Stimulated activated effector memory CD8-positive, alpha-beta T cell treated with anti-CD3 and anti-CD28 coated beads, Interleukin-12 subunit alpha, Interleukin-12 subunit beta, amount 100 ng/mL, for 72 hours (primary cell): ENCODE results near the gene CCDC187.

Experiments
- ATAC-seq: fragments of 150-1000 bp; cut with Tn5 transposase; 2 replicates; pipeline ENCODE4 v1.10.0; 2021
- DNase-seq, 2 donors: peaks; one replicate each; pipeline ENCODE4 v3.0.0; 2021 to 2022; ENCODE audit warnings: low spot score in 2 of 2
- H3K27ac Mint-ChIP-seq: one replicate; pipeline ENCODE4 v1.8.0; 2022; ENCODE audit warnings: mild to moderate bottlenecking, mixed read lengths
- H3K36me3 Mint-ChIP-seq: one replicate; pipeline ENCODE4 v1.8.0; 2022; ENCODE audit warnings: mild to moderate bottlenecking, mixed read lengths
- H3K4me1 Mint-ChIP-seq: one replicate; pipeline ENCODE4 v1.8.0; 2022; ENCODE audit warnings: mixed read lengths
- H3K4me3 Mint-ChIP-seq: one replicate; pipeline ENCODE4 v1.8.0; 2022; ENCODE audit warnings: mild to moderate bottlenecking, mixed read lengths
- H3K9me3 Mint-ChIP-seq: one replicate; pipeline ENCODE4 v1.8.0; 2022; ENCODE audit warnings: mixed read lengths

CCDC187 gene

DNA sequence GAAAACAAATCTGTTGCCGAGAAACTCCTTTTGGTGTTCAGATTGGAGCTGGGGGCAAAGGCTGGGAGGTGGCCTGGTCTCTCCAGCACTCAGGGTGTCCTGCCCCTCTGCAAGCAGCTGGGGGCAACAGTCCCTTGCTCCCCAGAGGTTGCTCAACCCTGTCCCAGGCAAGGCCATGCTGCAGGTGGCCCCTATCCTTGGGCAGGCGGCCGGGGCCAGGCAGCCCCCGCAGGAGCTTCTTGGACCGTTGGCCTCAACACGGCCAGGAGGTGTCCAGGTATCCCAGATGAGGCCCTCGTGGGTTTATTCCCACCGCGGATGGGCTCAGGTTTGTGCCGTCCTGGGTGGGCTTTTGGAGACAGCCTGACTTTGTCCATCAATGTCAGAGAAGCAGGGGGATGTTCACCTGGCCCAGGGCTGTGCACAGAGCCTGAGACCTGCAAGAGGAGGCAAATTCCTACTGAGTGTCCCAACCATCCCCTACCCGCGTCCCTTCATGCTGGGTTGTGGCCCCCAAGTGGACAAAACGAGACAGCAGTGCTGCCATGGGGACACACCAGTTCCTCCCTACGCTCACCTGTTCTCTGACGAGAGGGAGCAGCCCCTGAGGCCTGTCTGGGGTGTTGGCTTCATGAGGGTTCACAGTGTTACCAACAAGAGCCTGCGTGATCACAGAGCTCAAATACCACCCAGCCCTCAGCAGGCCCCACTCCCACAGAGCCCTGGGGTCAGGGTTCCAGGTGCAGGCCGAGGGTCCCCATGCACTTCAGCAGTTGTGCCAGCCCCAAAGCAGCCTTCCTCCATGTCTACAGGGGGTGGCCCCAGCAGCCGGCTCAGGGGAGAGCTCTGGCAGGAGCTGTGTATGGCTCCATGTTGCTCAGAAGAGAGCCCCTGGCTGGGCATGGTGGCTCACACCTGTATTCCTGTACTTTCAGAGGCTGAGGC, 9.5 kb upstream of the CCDC187 start:
- ATAC-seq (no peak), DNase-seq (no peak)
- Mint-ChIP-seq H3K4me1 (peaks cover 27% of the 10 kb centered on the region), H3K27ac (no peak overlapping the region), H3K4me3 (no peak overlapping the region), H3K9me3 (peaks cover 12% of the 10 kb centered on the region), H3K36me3 (peaks cover 14% of the 10 kb centered on the region)

DNA sequence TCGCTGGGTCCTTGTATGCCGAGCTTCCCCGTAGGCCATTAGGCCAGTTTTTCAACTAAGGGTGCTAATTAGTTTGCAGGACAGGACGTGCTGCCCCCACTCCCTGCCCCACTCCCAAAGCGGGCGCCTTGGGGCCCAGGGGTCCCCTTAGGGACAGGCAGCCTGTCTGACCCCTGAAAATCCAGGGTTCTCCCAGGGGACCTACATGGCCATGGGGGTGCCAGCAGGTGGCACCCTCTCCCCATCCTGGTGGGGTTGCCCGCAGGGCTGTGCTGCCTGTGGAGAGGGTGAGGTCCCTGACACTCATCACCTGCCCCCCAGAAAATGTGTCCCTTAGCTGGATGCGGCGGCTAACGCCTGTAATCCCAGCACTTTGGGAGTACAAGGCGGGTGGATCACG, 8.5 kb upstream of the CCDC187 start:
- Mint-ChIP-seq H3K27ac (no peak overlapping the region), H3K9me3 (peaks cover 12% of the 10 kb centered on the region), H3K4me1 (peaks cover 24% of the 10 kb centered on the region), H3K36me3 (peaks cover 14% of the 10 kb centered on the region), H3K4me3 (no peak overlapping the region)
- no peak for DNase-seq
- ATAC-seq, result peak; percentile 61

DNA sequence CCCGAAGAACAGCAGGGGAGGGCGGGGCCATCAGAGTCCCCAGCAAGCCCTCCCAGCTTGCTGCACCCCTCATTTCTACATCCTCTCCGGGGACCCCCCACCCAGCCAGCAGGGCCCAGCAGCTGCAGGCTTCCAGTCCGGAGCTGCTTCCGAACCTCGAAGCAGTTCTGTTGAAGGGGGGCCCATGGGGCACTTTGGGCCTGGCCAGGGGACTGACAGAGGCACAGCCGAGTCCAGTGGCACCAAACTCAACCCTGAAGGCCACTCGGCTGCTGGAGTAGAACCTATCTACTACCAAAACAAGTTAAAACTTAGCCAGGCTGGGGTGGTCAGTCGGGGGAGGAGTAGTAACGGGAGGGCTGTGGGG, 8.1 kb upstream of the CCDC187 start:
- ATAC-seq, result no peak
- H3K27ac Mint-ChIP-seq, result no peak overlapping the region
- peaks cover 12% of the 10 kb centered on the region for H3K9me3 Mint-ChIP-seq
- H3K36me3 Mint-ChIP-seq, result peaks cover 14% of the 10 kb centered on the region
- H3K4me3 Mint-ChIP-seq, result no peak overlapping the region
- no peak for DNase-seq
- H3K4me1 Mint-ChIP-seq, result peaks cover 20% of the 10 kb centered on the region

DNA sequence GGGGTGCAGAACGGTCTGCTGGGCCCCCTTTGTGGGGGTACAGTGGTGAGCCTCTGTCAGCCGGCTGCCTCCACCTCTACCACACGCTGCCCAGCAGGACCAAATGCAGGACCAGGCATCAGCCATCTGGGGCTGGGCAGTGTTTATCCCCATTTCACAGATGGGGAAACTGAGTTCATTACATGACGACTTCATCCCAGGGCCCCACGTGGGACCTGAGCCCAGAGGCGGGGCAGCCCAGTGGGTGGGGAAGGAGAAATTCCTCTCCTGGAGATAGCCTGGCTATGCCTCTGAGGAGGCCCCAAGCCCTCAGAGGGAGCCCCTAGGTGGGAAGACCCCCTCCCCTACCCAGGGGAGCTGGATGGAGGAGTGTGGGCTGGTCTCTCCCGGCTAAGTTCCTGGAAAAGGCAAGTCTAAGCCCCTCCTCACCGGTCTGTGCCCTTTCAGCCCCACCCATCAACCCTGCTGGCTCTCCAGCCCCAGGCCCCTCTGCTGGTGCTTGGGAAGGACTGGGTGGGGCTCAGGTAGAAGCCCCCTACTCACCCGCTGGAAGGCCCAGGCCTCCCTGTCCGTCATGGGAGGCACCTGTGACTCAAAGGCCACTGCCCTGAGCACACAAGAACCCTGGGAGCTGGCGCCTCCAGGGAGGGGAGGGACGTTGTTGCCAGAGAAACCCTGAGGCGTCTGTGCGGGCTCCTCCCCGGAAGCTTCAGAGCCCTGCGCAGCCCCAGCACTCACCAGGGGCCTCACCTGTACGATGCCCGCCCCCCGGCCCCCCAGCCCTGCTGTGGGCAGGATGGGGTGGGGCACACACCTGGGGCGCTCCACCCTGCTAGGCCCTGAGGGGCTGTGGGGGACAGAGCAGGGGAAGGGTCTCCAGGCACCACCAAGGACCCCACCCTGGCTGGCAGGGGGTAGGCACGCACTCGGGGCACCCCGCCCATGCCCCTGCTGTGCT, 7.4 kb upstream of the CCDC187 start:
- peaks cover 9% of the 10 kb centered on the region for H3K36me3 Mint-ChIP-seq
- ATAC-seq, result no peak
- H3K9me3 Mint-ChIP-seq, result peaks cover 12% of the 10 kb centered on the region
- H3K4me1 Mint-ChIP-seq, result peaks cover 13% of the 10 kb centered on the region
- no peak for DNase-seq
- no peak overlapping the region for H3K4me3 Mint-ChIP-seq
- H3K27ac Mint-ChIP-seq, result no peak overlapping the region

DNA sequence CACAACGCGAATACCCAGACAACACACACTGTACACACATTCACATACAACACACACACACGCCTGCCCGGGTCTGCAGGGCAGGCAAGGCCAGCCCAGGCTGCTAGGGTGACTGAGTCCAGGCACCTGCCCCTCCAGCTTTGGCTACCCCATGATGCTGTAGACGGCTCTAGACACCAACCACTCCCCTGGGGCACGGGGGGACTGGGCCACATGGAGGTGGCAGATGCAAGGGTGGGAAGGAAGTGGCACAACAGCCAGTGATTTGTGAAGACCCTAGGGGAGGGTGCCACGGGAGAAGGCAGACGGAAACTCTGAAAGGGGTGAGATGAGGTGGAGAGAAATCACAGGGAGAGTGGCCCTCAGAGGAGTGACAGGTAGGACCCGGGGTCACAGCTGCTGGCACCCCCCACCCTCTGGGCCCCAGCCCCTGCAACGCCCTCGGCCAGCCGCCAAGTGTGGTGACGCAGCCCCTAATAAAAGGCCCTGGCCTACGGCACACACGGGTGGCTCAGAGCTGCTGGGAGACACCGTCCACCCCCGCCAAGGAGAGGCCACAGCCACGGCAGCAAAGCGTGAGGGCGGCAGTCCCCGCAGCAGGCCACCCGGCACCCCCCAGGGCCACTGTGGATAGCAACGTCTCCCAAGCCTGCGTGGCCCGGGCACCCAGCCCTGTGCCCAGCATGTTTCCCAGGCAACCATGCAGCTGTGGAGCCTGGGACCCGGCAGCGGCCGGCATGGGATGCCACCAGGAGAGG, 6.6 kb upstream of the CCDC187 start:
- DNase-seq, result no peak
- ATAC-seq, result no peak
- H3K27ac Mint-ChIP-seq, result no peak overlapping the region
- H3K4me1 Mint-ChIP-seq, result peaks cover 5% of the 10 kb centered on the region
- H3K9me3 Mint-ChIP-seq, result peaks cover 7% of the 10 kb centered on the region
- no peak overlapping the region for H3K4me3 Mint-ChIP-seq
- H3K36me3 Mint-ChIP-seq, result peaks cover under 1% of the 10 kb centered on the region

DNA sequence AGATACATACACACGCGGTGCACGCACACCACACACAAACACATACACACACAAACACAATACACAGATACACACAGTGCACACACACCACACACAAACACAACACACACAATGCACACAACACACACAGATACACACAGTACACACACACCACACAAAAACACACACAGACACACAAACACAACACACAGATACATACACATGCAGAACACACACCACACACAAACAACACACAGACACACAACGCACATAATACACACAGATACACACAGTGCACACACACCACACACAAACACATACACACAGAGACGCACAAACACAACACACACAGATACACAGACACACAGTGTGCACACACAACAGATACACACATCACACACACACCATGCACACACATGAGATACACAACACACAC, 5.9 kb upstream of the CCDC187 start:
- ATAC-seq, result no peak

DNA sequence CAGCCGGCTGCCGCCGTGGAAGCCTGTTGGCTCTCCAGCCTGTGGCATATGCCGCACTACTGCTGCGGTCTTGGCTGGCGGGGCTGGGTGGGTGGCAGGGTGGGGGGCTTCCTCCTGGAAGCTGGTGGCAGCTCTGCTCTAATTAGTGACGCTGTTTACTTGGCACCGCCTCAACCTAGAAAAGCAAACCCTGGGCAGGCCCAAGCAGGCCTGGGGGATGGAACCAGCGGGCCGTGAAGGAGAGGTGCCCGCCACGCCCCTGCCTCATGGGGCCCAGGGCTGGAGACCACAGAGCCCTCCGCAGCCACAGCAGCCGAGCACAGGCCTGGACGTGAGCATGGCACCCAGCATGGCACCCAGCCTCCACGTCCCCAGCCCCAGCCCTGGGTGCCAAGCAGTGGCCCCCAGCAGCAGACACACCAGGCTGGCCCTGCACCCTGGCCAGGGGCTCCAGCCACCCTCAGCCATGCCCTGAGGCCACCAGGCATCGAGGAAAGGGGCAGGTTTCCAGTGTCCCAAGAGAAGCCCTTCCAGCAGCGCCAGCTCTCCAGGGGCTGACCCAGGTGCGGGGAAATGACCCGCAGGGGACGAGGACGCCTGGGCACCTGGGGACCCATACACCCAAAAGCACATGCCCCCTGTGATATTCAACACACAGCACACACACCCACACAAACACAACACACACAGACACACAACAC, 5.4 kb upstream of the CCDC187 start:
- Mint-ChIP-seq H3K27ac (no peak overlapping the region), H3K4me1 (no peaks in the 10 kb centered on the region), H3K36me3 (no peaks in the 10 kb centered on the region), H3K4me3 (no peak overlapping the region), H3K9me3 (no peaks in the 10 kb centered on the region)
- DNase-seq, result no peak
- ATAC-seq, result peak; percentile 9

More for the DNA sequence above, 5.9 kb upstream of the CCDC187 start:
- no peak for DNase-seq
- Mint-ChIP-seq H3K9me3 (peaks cover 3% of the 10 kb centered on the region), H3K4me3 (no peak overlapping the region), H3K36me3 (no peaks in the 10 kb centered on the region), H3K27ac (no peak overlapping the region), H3K4me1 (no peaks in the 10 kb centered on the region)

DNA sequence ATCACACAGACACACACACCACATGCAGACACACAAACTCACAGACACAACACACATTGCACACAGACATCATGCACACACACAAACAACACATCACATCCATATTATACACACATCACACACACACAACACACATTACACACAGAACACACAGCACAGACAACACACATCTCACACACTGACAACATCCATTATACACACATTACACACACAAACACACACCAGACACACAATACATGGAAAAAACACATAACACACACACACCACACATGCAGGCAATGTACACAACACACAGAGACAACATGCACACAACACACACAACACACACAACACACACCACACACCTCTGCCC, 4.8 kb upstream of the CCDC187 start:
- no peaks in the 10 kb centered on the region for H3K4me1 Mint-ChIP-seq
- no peak for DNase-seq
- ATAC-seq, result no peak
- H3K36me3 Mint-ChIP-seq, result no peaks in the 10 kb centered on the region
- no peak overlapping the region for H3K4me3 Mint-ChIP-seq
- no peak overlapping the region for H3K27ac Mint-ChIP-seq
- H3K9me3 Mint-ChIP-seq, result no peaks in the 10 kb centered on the region

DNA sequence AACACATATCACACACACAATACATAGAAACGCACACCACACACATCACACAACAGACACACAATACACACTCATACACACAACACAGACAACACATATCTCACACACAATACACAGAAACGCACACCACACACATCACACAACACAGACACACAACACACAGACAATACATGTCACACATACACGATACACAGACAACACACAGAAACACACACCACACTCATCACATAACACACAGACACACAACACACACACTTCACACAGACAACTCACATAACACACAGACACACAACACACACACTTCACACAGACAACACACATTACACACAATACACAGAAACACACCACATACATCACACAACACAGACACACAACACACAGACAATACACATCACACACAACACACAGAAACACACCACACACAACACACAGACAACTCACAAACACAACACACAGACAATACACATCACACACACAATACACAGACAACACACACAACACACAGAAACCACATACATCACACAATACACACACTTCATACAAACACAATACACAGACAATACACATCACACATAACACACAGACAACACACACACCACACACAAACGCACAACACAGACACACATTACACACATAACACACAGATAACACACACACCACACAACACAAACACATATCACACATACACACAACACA, 4.3 kb upstream of the CCDC187 start:
- Mint-ChIP-seq H3K27ac (no peak overlapping the region), H3K36me3 (no peaks in the 10 kb centered on the region), H3K4me1 (no peaks in the 10 kb centered on the region), H3K9me3 (no peaks in the 10 kb centered on the region), H3K4me3 (no peak overlapping the region)
- no peak for ATAC-seq
- DNase-seq, result no peak

DNA sequence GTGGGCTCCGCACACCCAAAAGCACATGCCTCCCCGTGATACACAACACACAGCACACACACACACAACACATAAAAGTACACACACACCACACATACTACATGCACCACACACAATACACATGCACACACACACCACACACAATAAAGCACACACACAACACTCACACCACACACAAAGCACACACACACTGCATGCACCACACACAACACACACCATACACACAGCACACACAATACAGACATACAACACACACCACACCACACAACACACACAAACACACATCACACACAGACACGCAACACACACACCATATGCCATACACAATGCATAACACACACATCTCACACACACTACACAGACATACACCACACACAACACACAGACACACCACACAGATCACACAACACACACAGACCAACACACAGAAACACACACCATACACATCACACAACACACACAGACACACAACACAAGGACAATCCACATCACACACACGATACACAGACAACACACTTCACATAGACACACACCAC, 3.4 kb upstream of the CCDC187 start:
- Mint-ChIP-seq H3K9me3 (no peaks in the 10 kb centered on the region), H3K27ac (no peak overlapping the region), H3K36me3 (no peaks in the 10 kb centered on the region), H3K4me3 (no peak overlapping the region), H3K4me1 (no peaks in the 10 kb centered on the region)
- no peak for ATAC-seq
- DNase-seq, result no peak

DNA sequence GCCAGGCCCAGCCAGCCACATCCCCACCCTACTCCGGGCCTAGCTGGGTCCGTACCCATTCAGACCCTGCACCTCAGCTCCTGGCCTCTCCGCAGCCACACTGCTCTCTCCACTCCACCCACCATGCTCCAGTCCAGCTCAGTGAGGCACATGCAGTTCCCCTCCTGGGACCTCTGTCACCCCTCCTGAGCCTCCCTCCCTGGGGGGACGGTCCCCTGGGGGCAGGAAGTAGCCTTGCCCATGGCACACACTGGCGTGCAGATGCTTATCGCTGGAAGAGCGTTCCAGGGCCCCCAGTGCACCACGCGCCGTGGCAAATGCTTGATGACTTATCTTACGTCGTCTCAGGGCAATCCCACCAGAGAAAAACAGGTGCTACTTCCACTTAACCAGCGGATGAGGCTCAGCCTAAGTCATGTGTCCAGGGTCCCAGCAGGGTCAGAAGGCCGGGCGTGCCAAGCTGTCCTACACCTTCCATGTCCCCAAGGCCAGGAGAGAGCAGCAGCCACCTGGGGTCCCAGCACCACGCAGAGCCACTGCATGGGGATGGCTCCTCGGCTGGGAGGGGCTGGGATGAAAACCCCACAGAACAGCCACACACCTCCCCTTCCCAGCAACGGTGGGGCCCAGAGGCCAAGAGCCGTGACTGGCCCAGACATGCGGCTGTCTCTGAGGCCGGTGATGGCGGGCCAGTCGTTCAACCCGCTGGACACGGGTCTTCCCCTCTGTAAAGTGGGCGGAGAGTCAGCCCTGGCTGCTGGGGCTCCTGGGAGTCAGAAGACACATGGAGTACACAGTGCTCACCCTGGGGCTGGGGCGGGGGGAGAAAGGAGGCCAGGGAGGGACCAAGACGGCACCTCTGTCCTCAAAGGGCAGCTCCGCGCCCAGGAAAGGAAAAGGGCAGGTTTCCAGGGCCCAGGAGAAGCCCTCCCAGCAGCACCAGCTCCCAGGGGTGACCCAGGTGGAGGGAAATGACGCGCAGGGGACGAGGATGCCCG, 2.6 kb upstream of the CCDC187 start:
- H3K4me3 Mint-ChIP-seq, result no peak overlapping the region
- H3K27ac Mint-ChIP-seq, result no peak overlapping the region
- no peak for DNase-seq
- H3K9me3 Mint-ChIP-seq, result no peaks in the 10 kb centered on the region
- ATAC-seq, result peak; percentile 41
- no peaks in the 10 kb centered on the region for H3K36me3 Mint-ChIP-seq
- no peaks in the 10 kb centered on the region for H3K4me1 Mint-ChIP-seq

DNA sequence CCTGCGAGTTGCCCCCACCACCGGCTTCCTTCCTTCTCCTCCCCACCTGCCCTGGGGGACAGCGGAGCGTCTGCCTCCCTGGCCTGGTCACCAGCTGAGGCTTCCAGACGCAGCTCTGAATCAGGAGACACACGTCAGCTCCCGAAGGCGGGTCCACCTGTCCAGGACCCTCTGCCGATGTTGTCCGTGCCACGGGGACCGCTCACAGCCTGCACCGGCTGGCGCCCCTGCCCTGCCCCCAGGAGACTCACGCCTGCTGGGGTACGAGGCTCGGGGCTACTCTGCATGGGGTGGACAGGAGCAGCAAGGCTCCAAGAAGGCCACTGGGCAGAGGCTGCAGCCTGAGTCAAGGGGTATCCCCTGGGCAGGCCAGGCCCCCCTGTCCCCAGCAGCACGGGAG, 1.9 kb upstream of the CCDC187 start:
- H3K9me3 Mint-ChIP-seq, result no peaks in the 10 kb centered on the region
- DNase-seq (no peak), ATAC-seq (no peak)
- H3K4me3 Mint-ChIP-seq, result no peak overlapping the region
- H3K36me3 Mint-ChIP-seq, result no peaks in the 10 kb centered on the region
- H3K4me1 Mint-ChIP-seq, result no peaks in the 10 kb centered on the region
- no peak overlapping the region for H3K27ac Mint-ChIP-seq

DNA sequence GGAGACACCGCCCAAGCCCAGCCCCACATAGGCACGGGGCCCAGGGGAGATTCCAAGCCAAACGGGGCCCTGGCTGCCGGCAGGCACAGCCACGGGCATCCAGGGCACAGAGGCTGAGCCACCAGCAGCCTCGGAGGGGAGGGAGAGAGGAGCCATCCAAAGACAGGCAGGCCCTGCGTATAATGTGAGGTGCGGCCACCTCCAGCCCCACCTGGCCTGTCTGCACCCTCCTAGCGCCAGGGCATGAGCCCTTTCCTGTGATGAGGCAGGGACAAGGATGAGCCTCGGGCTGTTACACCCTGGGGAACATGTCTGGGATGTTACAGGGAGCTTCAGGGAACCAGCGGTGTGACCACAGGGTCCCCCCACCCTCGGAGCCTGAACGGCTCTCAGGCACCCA, 1.1 kb upstream of the CCDC187 start:
- DNase-seq, result no peak

More for the DNA sequence above, 1.1 kb upstream of the CCDC187 start:
- ATAC-seq, result no peak
- H3K36me3 Mint-ChIP-seq, result no peaks in the 10 kb centered on the region
- H3K4me3 Mint-ChIP-seq, result no peak overlapping the region
- no peaks in the 10 kb centered on the region for H3K4me1 Mint-ChIP-seq
- no peak overlapping the region for H3K27ac Mint-ChIP-seq
- H3K9me3 Mint-ChIP-seq, result no peaks in the 10 kb centered on the region
